Smooth muscle cell (in vitro differentiated cells): ENCODE results near the gene ITPR3. TPM values are rescaled to one million over a fixed set of nuclear protein-coding genes. Genes with fewer than 3 reads are reported as not detected.

ENCODE experiments used
- DNase-seq: peaks from one replicate; lab custom pipeline; 2025; ENCODE audit not compliant: unreplicated experiment; lab: John Stamatoyannopoulos, UW
- H2AFZ ChIP-seq: fragments of 200-600 bp; sonication (generic); 2 replicates; pipeline ENCODE4 v1.6.0; 2016; ENCODE audit warnings: antibody characterized with exemption, low read depth, mild to moderate bottlenecking
- H3F3A ChIP-seq: fragments of 200-600 bp; sonication (generic); 2 replicates; pipeline ENCODE4 v1.6.0; 2017; ENCODE audit warnings: antibody characterized with exemption, low read depth
- H3K27ac ChIP-seq: fragments of 200-600 bp; sonication (generic); 2 replicates; pipeline ENCODE4 v1.5.1; 2016; ENCODE audit warnings: low read depth, mild to moderate bottlenecking
- H3K27me3 ChIP-seq: fragments of 200-600 bp; sonication (generic); 2 replicates; pipeline ENCODE4 v1.6.1; 2016; ENCODE audit warnings: low read depth, mild to moderate bottlenecking
- H3K36me3 ChIP-seq: fragments of 200-600 bp; sonication (generic); 2 replicates; pipeline ENCODE4 v1.5.1; 2016; ENCODE audit warnings: low read depth
- H3K4me1 ChIP-seq: fragments of 200-600 bp; sonication (generic); 2 replicates; pipeline ENCODE4 v1.5.1; 2016; ENCODE audit warnings: low read depth
- H3K4me2 ChIP-seq: fragments of 200-600 bp; sonication (generic); 2 replicates; pipeline ENCODE4 v1.6.0; 2016; ENCODE audit warnings: mild to moderate bottlenecking
- H3K4me3 ChIP-seq: fragments of 200-600 bp; sonication (generic); 2 replicates; pipeline ENCODE4 v1.5.1; 2016; ENCODE audit warnings: mild to moderate bottlenecking
- H3K79me2 ChIP-seq: fragments of 200-600 bp; sonication (generic); 2 replicates; pipeline ENCODE4 v1.6.0; 2016; ENCODE audit warnings: low read depth, mild to moderate bottlenecking
- H3K9ac ChIP-seq: fragments of 200-600 bp; sonication (generic); 2 replicates; pipeline ENCODE4 v1.6.0; 2016; ENCODE audit warnings: low read depth
- H3K9me3 ChIP-seq: fragments of 200-600 bp; sonication (generic); replicated peaks from 2 replicates; pipeline ENCODE4 v1.5.1; 2016; ENCODE audit warnings: low read depth
- H4K20me1 ChIP-seq: fragments of 200-600 bp; sonication (generic); 2 replicates; pipeline ENCODE4 v1.6.0; 2016; ENCODE audit warnings: low read depth
- CTCF ChIP-seq: fragments of 200-600 bp; sonication (generic); IDR thresholded peaks from 2 replicates; pipeline ENCODE4 v1.5.1; 2017; ENCODE audit warnings: borderline replicate concordance, mild to moderate bottlenecking, antibody characterized with exemption; ENCODE audit not compliant: insufficient read depth, poor library complexity, severe bottlenecking
- WGBS: methylation state at CpG from one replicate; pipeline ENCODE4 v1.1.7; 2016; ENCODE audit warnings: low lambda C conversion rate; 5-methylcytosine and 5-hydroxymethylcytosine counted together
- polyA plus RNA-seq: library from polyadenylated mRNA; unstranded; fragments of >200 nt; fragmentation: Nextera tagmentation; extraction: Ambion mirVana; gene quantifications from 2 replicates; pipeline ENCODE4 v1.2.1, GENCODE V29; 2016
- total RNA-seq: library from RNA; depleted of rRNA; stranded (reverse); fragments of >200 nt; gene quantifications from 2 replicates; pipeline ENCODE4 v1.2.3, GENCODE V29; 2014

The ITPR3 gene
- total and polyA plus RNA-seq, 2 experiments from 2014 or later, result 2.0 to 7.4 TPM

- H3K4me3 ChIP-seq, result no peak overlapping the region
- TF ChIP-seq CTCF, result no peak
- WGBS, result 78% methylated on average over 6 of the region's 6 CpGs
- no peaks in the 10 kb centered on the region for H3K36me3 ChIP-seq
- no peaks in the 10 kb centered on the region for H3F3A ChIP-seq
- no peaks in the 10 kb centered on the region for H4K20me1 ChIP-seq
- no peak overlapping the region for H3K4me2 ChIP-seq
- H3K27me3 ChIP-seq, result no peaks in the 10 kb centered on the region
- H3K9me3 ChIP-seq, result no peaks in the 10 kb centered on the region
- no peak for DNase-seq
- H3K4me1 ChIP-seq, result no peaks in the 10 kb centered on the region
- H2AFZ ChIP-seq, result no peak overlapping the region
- no peak overlapping the region for H3K9ac ChIP-seq
- no peak overlapping the region for H3K27ac ChIP-seq
- H3K79me2 ChIP-seq, result no peaks in the 10 kb centered on the region
Observed at GRCh38 chr6:33686225-33686924, 65.3 kb downstream of the ITPR3 start.

- H3K9ac ChIP-seq, result no peak overlapping the region
- H3K4me2 ChIP-seq, result no peak overlapping the region
- H3K79me2 ChIP-seq, result no peaks in the 10 kb centered on the region
- no peak for TF ChIP-seq CTCF
- no peak overlapping the region for H3K4me3 ChIP-seq
- no peak for DNase-seq
- H3K27me3 ChIP-seq, result no peaks in the 10 kb centered on the region
- H3F3A ChIP-seq, result no peaks in the 10 kb centered on the region
- H3K36me3 ChIP-seq, result no peaks in the 10 kb centered on the region
- WGBS, result 96% methylated on average over 27 of the region's 27 CpGs
- no peaks in the 10 kb centered on the region for H3K4me1 ChIP-seq
- H4K20me1 ChIP-seq, result no peaks in the 10 kb centered on the region
- H2AFZ ChIP-seq, result no peak overlapping the region
- no peaks in the 10 kb centered on the region for H3K9me3 ChIP-seq
- H3K27ac ChIP-seq, result no peak overlapping the region
Observed at GRCh38 chr6:33686981-33687975, 66.2 kb downstream of the ITPR3 start.

GRCh38 chr6:33688006-33688405, 66.9 kb downstream of the ITPR3 start:
- Histone ChIP-seq H4K20me1 (no peaks in the 10 kb centered on the region), H3K4me3 (no peak overlapping the region), H3K27me3 (no peaks in the 10 kb centered on the region), H3F3A (no peaks in the 10 kb centered on the region), H2AFZ (no peak overlapping the region), H3K79me2 (no peaks in the 10 kb centered on the region), H3K9ac (no peak overlapping the region), H3K4me2 (no peak overlapping the region), H3K9me3 (no peaks in the 10 kb centered on the region), H3K36me3 (no peaks in the 10 kb centered on the region), H3K4me1 (no peaks in the 10 kb centered on the region), H3K27ac (no peak overlapping the region)
- no peak for DNase-seq
- no peak for TF ChIP-seq CTCF
- 94% methylated on average over 17 of the region's 20 CpGs for WGBS
